GM12872 (cell line): ENCODE results near the gene ATG4A.

Source experiments
- CTCF ChIP-seq: IDR thresholded peaks from 3 replicates; pipeline ENCODE4 v1.5.1; 2011; ENCODE audit warnings: low read depth, mild to moderate bottlenecking, low read length, moderate library complexity; ENCODE audit not compliant: insufficient read depth

The ATG4A gene

GRCh38 chrX:108123591-108124366 is 32.2 kb downstream of the ATG4A start:
- TF ChIP-seq CTCF = no peak

- no peak for TF ChIP-seq CTCF
These were observed 35.1 kb downstream of the ATG4A start for GRCh38 chrX:108126661-108127060.

GRCh38 chrX:108127152-108127551 is 35.6 kb downstream of the ATG4A start:
- no peak for TF ChIP-seq CTCF

GRCh38 chrX:108130889-108131288 is 39.3 kb downstream of the ATG4A start:
- no peak for TF ChIP-seq CTCF

- no peak for TF ChIP-seq CTCF
These were observed 39.9 kb downstream of the ATG4A start for GRCh38 chrX:108131471-108131870.

- no peak for TF ChIP-seq CTCF
These were observed 40.5 kb downstream of the ATG4A start for GRCh38 chrX:108132034-108132433.

GRCh38 chrX:108132876-108133275 is 41.3 kb downstream of the ATG4A start:
- no peak for TF ChIP-seq CTCF
